ENCODE results near the gene VEGFB. TPM values are rescaled to one million over a fixed set of nuclear protein-coding genes. Genes with fewer than 3 reads are reported as not detected.

VEGFB gene
- total RNA-seq, 1 donor from 2014 or later: 20.4 TPM

DNA sequence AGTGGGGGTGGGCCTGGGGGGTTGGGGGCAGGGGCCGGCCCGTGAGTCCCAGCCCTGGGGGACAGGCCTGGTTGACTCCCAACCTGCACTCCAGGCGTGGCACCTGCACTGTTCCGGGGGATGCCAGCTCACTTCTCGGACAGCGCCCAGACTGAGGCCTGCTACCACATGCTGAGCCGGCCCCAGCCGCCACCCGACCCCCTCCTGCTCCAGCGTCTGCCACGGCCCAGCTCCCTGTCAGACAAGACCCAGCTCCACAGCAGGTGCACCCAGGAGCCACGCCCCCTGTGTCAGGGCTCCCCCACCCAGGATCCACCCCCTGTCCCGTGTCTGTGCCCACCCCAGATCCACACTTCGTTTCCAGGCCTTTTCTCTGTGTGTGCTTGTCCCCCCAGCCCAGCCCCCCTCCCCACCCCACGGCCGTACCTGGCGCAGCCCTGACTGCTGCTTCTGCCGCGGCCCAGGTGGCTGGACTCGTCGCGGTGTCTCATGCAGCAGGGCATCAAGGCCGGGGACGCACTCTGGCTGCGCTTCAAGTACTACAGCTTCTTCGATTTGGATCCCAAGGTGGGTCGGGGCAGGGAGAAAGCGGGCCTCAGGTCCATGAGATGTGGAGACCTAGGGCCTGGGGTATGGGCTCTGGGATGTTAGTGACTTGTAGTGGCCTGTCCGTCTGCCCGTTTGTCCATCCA, 23.1 kb upstream of the VEGFB start:
- DNase-seq: no peak

DNA sequence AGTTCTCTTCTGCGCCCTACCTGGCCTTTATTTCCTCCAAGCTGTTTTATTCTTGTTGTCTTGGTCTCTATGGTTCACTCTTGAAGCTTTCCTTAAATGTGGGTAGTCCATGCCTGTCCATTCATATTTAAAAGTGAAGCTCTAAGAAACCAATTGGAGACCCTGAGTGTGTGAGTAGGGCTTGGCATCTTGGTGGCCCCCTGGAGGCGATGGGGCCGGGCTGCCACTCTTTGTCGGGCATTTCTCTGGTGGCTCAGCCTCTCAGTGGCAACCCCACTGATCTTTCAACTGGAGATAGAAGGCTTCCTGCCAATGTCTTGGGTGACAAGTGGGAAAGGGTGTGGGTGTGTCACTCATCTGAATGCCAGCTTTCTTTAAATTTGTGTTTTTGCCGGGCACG, 17.5 kb upstream of the VEGFB start:
- no peak for DNase-seq

DNA sequence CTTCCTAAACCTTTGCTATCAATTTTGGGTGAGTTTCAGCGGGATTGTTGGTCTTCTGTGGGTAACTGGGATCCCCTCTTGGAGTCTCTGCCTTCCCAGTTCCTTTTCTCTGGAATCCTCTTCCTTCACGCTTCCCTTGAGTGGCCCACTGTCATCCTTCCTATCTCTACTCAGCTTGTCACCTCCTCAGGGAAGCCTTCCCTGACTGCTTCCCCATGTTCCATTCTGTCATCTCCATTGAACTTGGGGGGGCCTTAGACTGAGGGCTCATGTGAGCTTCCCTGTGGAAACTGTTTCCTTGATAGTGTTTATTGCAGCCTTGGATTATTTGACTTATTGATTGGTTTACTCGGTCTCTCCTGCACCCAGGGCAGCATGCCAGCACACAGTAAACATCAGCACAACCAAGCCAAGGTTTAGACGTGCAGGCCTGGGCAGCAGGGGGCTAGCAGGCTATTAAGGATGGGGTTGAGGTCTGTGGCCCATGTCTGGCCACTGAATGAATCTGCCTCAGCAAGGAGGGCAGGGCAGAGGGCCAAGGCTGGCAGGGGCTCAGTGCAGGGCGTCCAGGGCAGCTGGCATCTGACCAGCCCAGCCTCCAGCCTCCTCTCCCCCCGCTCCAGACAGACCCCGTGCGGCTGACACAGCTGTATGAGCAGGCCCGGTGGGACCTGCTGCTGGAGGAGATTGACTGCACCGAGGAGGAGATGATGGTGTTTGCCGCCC, 15.6 kb upstream of the VEGFB start:
- DNase-seq: no peak

GRCh38 chr11:64219354-64219684, 15.1 kb upstream of the VEGFB start:
- no peak for DNase-seq

DNA sequence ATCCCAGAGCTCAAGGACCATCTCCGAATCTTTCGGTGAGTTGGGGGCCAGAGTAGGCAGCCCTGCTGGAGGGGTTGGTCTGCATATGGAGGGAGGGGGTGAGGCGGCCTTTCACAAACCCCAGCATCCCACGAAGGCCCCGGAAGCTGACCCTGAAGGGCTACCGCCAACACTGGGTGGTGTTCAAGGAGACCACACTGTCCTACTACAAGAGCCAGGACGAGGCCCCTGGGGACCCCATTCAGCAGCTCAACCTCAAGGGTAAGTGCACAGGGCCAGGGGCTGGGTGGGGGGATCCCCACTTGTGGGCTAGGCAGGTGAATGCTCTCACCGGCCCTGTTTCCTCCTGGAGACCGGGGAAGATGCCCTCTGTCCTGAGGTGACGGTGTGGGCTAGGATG, 14.6 kb upstream of the VEGFB start:
- DNase-seq: no peak

DNA sequence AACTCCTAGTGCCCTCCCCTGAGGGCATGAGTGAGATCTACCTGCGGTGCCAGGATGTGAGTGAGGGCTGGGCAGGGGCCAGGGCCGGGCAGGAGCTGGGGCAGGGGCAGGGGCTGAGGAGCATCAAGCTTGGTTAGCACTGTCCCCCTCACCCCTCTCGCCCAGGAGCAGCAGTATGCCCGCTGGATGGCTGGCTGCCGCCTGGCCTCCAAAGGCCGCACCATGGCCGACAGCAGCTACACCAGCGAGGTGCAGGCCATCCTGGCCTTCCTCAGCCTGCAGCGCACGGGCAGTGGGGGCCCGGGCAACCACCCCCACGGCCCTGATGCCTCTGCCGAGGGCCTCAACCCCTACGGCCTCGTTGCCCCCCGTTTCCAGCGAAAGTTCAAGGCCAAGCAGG, 14.1 kb upstream of the VEGFB start:
- no peak for DNase-seq

GRCh38 chr11:64220798-64221197, 13.6 kb upstream of the VEGFB start:
- no peak for DNase-seq

DNA sequence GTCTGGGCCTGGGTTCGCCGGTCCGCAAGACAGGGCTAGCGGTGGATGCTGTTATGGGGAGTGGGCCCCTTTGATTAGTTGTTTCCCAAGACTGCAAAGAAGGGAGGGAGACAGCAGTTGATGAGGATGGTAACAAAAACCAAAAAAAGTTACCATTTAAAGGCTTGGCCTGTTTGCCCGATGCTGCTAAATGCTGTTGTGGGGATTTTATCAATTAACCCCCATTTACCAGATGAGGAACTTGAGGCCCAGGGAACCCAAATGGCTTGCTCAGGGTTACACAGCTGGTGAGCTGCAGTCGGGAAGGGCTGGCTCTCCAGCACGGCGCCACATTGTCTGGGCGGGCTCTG, 11.8 kb upstream of the VEGFB start:
- no peak for DNase-seq

- DNase-seq: no peak
These were observed 11.3 kb upstream of the VEGFB start for GRCh38 chr11:64223001-64223651.

- DNase-seq: peak; percentile 25
These were observed 10.1 kb upstream of the VEGFB start for GRCh38 chr11:64224151-64224890.

DNA sequence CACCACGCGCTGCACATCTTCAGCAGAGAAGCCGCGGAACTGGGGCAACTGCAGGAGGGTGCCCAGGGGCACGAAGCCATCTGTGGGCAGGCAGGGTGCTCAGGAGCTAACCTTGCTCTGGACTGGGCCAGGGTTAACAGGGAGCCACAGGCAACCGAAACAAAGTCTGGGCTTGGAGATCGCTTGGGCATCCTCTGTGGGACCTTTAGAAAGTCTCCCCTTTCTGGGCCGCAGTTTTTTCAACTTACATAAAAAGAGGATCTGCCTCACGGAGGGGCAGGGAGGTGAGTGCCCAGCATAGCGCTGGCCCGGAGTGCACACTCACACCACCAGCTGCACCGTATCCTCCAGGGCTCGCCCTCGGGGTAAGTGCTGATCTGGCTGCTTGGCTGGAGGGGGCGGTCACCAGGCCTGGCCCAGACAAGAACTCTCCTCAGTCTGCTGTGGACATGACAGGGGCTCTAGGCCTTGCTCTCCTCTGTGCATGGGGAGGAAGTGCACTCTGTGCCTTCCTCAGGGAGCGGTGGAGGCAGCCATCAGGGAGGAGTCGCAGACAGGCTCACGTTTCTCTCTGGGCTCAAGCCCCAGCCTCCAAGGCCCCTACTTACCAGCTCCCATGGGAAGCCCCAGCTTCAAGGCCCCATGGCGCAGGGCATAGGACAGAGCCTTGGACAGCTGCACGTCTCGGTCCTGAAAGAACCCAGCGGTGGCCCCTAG, 9.3 kb upstream of the VEGFB start:
- no peak for DNase-seq

DNA sequence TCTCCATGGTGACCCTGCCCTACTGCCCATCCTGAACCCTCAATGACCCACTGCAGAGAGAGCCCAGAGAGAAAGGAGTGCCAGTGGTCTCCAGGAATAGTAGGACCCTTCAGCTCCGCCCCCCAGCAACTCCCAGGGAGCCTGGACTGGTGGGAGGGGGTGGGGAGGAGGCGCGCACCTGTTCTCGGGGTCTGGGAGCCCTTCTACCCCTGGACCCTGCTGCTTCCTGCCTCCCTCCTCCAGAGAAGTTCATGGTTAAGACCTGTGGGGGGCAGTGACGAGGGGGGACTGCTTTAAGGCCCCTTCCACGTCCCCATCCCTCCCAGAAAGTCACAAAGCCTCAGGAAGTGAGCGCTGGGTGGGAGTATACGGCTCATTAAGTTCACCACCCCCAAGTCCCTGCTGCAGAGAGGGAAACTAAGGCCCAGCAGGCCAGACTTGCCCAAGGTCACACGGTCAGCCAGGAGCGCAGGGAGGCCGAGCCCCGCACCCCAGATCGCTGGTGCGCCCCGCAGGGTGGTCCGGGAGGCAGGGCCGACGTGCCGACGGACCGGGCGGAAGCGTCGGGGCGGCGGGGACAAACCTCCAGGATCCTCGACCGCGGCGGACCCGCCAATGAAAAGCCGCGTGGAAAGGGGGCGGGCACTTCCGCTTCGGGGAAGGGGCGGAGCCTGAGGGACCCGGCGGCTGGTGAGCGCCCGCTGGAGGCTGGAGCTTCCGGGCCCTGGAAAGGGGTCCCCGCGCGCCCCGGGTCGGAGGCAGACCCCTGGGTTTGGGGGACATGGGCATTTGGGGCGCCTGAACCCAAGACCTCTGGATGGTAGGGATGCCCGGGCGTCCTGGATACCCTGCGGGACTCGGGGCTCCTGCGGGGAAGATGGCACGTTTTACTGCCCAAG, 8.5 kb upstream of the VEGFB start, which contains the start of the genes NUDT22 and TRPT1:
TSS of gene NUDT22 (plus strand) at position 667 of the 899 bp plus-strand sequence. CDS start 379 bp downstream, outside the sequence.
TSS of gene TRPT1 (minus strand) at position 579 of the 899 bp plus-strand sequence. CDS start at position 253, 326 bp downstream.
- DNase-seq: peak; percentile 85

DNA sequence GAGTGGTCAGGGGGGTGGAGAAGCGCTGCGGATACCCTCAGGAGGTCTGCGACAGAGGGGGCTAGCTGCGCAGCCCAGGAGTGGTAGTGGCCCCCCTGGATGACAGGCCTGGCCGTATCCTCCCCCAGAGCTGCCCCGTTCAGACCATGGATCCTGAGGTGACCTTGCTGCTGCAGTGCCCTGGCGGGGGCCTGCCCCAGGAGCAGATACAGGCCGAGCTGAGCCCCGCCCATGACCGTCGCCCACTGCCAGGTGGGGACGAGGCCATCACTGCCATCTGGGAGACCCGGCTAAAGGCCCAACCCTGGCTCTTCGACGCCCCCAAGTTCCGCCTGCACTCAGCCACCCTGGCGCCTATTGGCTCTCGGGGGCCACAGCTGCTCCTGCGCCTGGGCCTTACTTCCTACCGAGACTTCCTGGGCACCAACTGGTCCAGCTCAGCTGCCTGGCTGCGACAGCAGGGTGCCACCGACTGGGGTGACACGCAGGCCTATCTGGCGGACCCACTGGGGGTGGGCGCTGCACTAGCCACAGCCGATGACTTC, 7.8 kb upstream of the VEGFB start:
- DNase-seq: peak; percentile 21

DNA sequence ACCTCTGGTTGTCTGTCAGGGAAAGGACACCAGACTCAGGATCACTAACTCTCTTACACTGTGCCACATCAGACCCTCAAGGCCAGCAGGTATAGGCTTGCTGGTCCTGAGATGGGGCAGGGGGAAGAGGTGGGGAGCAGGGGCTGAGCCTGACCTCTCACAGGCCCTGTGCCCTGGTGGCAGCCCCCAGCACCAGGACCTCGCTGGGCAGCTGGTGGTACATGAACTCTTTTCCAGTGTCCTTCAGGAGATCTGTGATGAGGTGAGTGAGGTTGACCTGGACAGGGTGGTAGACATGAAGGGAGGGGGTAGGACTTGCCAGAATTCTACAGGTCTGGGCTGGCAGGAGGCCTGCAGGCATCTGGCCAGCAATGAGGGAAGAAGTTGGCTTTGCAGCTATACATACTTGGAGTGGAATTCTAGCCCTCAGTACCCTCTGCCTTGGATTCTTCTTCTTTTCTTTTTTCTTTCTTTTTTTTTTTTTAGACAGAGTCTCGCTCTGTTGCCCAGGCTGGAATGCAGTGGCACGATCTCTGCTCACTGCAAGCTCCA, 6.9 kb upstream of the VEGFB start:
- DNase-seq: no peak

DNA sequence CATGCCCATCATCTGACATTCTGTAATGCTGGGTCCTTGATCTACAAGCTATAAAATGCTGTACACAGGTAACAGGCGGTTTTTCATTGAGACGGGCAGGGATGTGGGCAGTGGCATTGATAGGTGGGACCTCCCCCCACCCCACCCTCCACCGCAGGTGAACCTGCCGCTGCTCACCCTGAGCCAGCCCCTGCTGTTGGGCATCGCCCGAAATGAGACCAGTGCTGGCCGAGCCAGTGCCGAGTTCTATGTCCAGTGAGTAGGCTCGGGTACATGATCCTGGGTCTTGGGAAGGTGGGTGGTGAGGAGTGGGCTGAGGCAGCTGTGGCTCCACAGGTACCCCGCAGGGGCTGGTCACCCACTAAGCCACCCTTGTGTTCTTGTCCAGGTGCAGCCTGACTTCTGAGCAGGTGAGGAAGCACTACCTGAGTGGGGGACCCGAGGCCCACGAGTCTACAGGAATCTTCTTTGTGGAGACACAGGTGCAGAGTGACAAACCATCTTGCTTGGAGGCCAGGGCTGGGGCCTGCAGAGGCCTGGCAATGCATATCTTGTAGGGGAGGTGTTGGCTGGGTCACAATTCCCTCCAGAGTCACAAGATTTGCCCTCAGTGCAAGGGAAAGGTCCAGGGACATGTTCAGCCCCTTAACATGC, 5.2 kb upstream of the VEGFB start:
- no peak for DNase-seq

DNA sequence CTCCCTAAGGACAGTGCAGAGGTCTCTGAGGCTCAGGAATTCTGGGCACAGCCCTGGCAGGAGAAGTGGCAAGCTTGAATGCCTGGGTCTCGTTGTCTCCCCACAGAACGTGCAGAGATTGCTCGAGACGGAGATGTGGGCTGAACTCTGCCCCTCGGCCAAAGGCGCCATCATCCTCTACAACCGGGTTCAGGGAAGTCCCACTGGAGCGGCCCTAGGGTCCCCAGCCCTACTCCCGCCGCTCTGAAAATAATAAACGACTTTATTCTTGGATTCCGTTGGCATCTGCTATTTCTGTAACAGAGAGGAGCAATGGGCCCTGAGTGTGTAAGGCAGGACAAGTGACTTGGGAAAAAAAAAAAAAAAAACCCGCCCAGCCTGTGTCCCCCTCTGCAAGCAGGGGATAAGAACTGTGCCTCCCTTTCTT, 4.6 kb upstream of the VEGFB start:
- no peak for DNase-seq

GRCh38 chr11:64230171-64230984, 4.0 kb upstream of the VEGFB start, which contains the start of gene DNAJC4:
Gene DNAJC4, plus strand, starts transcription at chr11:64230548. Its CDS starts 307 bp downstream, at chr11:64230855.
- DNase-seq: peak; percentile 92

DNA sequence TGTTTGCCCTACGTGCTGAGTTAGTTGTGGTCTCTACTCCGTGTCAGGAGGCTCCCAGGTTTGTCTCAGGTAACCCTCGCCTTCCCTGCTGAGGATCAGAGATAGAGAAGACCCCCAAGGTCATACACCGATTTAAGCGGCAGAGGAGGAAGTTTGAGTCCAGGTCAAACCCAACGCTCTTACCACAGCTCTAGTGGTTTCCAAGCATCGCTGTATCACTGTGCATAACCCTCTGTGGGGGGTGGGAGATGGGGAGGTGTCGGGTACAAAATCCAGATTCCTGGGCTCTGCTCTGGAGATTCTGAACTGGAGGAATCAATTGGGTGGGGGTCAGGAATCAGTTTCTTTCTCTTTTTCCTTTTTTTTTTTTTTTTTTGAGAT, 3.4 kb upstream of the VEGFB start:
- DNase-seq: peak; percentile 23

DNA sequence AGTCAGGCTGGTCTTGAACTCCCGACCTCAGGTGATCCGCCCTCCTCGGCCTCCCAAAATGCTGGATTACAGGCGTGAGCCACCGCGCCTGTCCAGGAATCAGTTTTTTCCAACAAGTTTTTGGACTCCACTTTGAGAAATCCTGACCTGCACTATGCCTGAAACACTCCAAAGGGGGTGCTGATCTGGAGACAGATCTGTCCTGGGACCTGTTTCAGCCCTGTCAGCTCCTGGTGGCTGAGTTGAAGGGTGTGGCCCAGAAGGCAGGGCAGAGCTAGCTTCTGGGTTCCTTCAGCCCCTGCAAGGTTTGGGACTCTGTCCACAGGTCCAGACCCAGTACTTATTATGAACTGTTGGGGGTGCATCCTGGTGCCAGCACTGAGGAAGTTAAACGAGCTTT, 2.8 kb upstream of the VEGFB start:
- DNase-seq: no peak
